G401 (cell line): Measurements from ENCODE around the gene CCDC146. TPM values are rescaled to one million over a fixed set of nuclear protein-coding genes. Genes with fewer than 3 reads are reported as not detected.
"Not testable (repeated sequence)": the region's sequence is repeated elsewhere in the genome, so short reads cannot be mapped to it uniquely, and the experiment has no call there.

Experiments
- DNase-seq: peaks from one replicate; pipeline ENCODE4 v3.0.0-alpha.2; 2015; ENCODE audit warnings: low spot score
- in situ Hi-C: cut with HindIII; loops from 2 replicates; pipeline ENCODE4 v1.10.0; 2016; ENCODE audit warnings: low sequenced_read_pairs, mixed read lengths
- total RNA-seq: library from RNA; depleted of rRNA; stranded (reverse); fragments of >200 nt; shearing (Covaris generic); gene quantifications from 2 replicates; pipeline ENCODE4 v1.2.3, GENCODE V29; 2014

CCDC146 gene
- total RNA-seq, 1 experiment from 2014 or later = 0.61 TPM

GRCh38 chr7:77266291-77266794 is 143.9 kb downstream of the CCDC146 start:
- no peak for DNase-seq
- in situ Hi-C loops = no loop called here

- in situ Hi-C loops = no loop called here
- DNase-seq = no peak
These were observed 147.1 kb downstream of the CCDC146 start for GRCh38 chr7:77269360-77270093.

GRCh38 chr7:77270094-77270480 is 147.7 kb downstream of the CCDC146 start:
- in situ Hi-C loops = no loop called here
- DNase-seq = no peak

GRCh38 chr7:77271766-77272165 is 149.4 kb downstream of the CCDC146 start:
- in situ Hi-C loops = no loop called here

GRCh38 chr7:77275663-77276062 is 153.2 kb downstream of the CCDC146 start:
- in situ Hi-C loops = not testable (repeated sequence)

More at GRCh38 chr7:77271766-77272165, 149.4 kb downstream of the CCDC146 start:
- no peak for DNase-seq

GRCh38 chr7:77276120-77276519 is 153.7 kb downstream of the CCDC146 start:
- DNase-seq = no peak
- in situ Hi-C loops = no loop called here

More at GRCh38 chr7:77275663-77276062, 153.2 kb downstream of the CCDC146 start:
- not testable (repeated sequence) for DNase-seq

GRCh38 chr7:77281780-77282478 is 159.5 kb downstream of the CCDC146 start:
- DNase-seq = peak; percentile 44
- in situ Hi-C loops = no loop called here

GRCh38 chr7:77282897-77283296 is 160.5 kb downstream of the CCDC146 start:
- no peak for DNase-seq
- in situ Hi-C loops = no loop called here

- DNase-seq = no peak
- in situ Hi-C loops = no loop called here
These were observed 161.6 kb downstream of the CCDC146 start for GRCh38 chr7:77284005-77284404.

- no peak for DNase-seq
- in situ Hi-C loops = no loop called here
These were observed 162.2 kb downstream of the CCDC146 start for GRCh38 chr7:77284616-77285015.

- in situ Hi-C loops = no loop called here
These were observed 166.4 kb downstream of the CCDC146 start for GRCh38 chr7:77288676-77289320.

GRCh38 chr7:77289387-77289786 is 167.0 kb downstream of the CCDC146 start:
- in situ Hi-C loops = no loop called here
- DNase-seq = no peak

More at GRCh38 chr7:77288676-77289320, 166.4 kb downstream of the CCDC146 start:
- DNase-seq = no peak

GRCh38 chr7:77290425-77290824 is 168.0 kb downstream of the CCDC146 start:
- in situ Hi-C loops = no loop called here

GRCh38 chr7:77293046-77293445 is 170.6 kb downstream of the CCDC146 start:
- no peak for DNase-seq
- in situ Hi-C loops = no loop called here

More at GRCh38 chr7:77290425-77290824, 168.0 kb downstream of the CCDC146 start:
- DNase-seq = no peak

GRCh38 chr7:77295549-77295948 is 173.1 kb downstream of the CCDC146 start:
- in situ Hi-C loops = no loop called here
- no peak for DNase-seq

- in situ Hi-C loops = no loop called here
- DNase-seq = no peak
These were observed 184.0 kb downstream of the CCDC146 start for GRCh38 chr7:77306231-77307067.

GRCh38 chr7:77308792-77309191 is 186.4 kb downstream of the CCDC146 start:
- no peak for DNase-seq
- in situ Hi-C loops = no loop called here

GRCh38 chr7:77309714-77310220 is 187.4 kb downstream of the CCDC146 start:
- in situ Hi-C loops = no loop called here
- DNase-seq = no peak

GRCh38 chr7:77310982-77311381 is 188.6 kb downstream of the CCDC146 start:
- in situ Hi-C loops = no loop called here
- no peak for DNase-seq
